ENCODE results near the gene CD164L2.

DNA sequence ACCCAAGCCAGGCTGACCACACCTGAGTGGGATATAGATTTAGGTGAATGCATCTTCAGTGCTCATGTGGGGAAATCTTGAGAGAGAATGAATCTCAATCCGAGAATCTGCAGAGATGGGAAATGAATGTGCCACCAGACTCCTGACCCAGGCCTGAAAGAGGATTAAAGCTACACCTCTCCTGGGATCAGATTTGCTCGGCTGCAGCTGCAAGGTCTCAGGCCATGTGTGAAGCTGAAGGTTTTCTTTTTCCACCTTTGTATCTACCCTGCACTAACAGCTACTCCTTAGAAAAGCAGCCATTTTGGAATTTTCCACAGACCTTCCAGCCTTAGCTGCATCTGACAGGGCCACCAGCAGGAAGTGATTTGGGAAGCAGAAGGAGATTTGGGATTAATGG is 27.6 kb upstream of the CD164L2 start:
- TF ChIP-seq, protein P1, sequence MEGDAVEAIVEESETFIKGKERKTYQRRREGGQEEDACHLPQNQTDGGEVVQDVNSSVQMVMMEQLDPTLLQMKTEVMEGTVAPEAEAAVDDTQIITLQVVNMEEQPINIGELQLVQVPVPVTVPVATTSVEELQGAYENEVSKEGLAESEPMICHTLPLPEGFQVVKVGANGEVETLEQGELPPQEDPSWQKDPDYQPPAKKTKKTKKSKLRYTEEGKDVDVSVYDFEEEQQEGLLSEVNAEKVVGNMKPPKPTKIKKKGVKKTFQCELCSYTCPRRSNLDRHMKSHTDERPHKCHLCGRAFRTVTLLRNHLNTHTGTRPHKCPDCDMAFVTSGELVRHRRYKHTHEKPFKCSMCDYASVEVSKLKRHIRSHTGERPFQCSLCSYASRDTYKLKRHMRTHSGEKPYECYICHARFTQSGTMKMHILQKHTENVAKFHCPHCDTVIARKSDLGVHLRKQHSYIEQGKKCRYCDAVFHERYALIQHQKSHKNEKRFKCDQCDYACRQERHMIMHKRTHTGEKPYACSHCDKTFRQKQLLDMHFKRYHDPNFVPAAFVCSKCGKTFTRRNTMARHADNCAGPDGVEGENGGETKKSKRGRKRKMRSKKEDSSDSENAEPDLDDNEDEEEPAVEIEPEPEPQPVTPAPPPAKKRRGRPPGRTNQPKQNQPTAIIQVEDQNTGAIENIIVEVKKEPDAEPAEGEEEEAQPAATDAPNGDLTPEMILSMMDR (conservative IDR thresholded peaks at IDR 0.05; ENCODE audit: low read depth in 2 of 2) = no peak
- TF ChIP-seq, protein P2, sequence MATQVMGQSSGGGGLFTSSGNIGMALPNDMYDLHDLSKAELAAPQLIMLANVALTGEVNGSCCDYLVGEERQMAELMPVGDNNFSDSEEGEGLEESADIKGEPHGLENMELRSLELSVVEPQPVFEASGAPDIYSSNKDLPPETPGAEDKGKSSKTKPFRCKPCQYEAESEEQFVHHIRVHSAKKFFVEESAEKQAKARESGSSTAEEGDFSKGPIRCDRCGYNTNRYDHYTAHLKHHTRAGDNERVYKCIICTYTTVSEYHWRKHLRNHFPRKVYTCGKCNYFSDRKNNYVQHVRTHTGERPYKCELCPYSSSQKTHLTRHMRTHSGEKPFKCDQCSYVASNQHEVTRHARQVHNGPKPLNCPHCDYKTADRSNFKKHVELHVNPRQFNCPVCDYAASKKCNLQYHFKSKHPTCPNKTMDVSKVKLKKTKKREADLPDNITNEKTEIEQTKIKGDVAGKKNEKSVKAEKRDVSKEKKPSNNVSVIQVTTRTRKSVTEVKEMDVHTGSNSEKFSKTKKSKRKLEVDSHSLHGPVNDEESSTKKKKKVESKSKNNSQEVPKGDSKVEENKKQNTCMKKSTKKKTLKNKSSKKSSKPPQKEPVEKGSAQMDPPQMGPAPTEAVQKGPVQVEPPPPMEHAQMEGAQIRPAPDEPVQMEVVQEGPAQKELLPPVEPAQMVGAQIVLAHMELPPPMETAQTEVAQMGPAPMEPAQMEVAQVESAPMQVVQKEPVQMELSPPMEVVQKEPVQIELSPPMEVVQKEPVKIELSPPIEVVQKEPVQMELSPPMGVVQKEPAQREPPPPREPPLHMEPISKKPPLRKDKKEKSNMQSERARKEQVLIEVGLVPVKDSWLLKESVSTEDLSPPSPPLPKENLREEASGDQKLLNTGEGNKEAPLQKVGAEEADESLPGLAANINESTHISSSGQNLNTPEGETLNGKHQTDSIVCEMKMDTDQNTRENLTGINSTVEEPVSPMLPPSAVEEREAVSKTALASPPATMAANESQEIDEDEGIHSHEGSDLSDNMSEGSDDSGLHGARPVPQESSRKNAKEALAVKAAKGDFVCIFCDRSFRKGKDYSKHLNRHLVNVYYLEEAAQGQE (IDR thresholded peaks at IDR 0.05; ENCODE audit: unreplicated experiment) = no peak
- TF ChIP-seq POLR2AphosphoS5 (IDR thresholded peaks at IDR 0.05; ENCODE audit: low read depth) (no peak), EZH2phosphoT487 (IDR thresholded peaks at IDR 0.05; ENCODE audit: unreplicated experiment) (no peak), ZNF331 (CRISPR knock-in tag; IDR thresholded peaks at IDR 0.05; ENCODE audit: low read depth) (no peak), STAT1 (IDR thresholded peaks at IDR 0.05; ENCODE audit: unreplicated experiment) (no peak)

Measured in GM23338 (cell line).